Muscle of leg (tissue), 11 donors: ENCODE measurements around the gene CACNA1H. TPM values are rescaled to one million over a fixed set of nuclear protein-coding genes. Genes with fewer than 3 reads are reported as not detected.

ENCODE experiments used
- DNase-seq: peaks from one replicate; pipeline ENCODE4 v3.0.0; 2013
- H3K27ac ChIP-seq: one replicate; pipeline ENCODE4 v1.5.1; 2013; ENCODE audit warnings: mild to moderate bottlenecking, low read length, control low read depth
- H3K27me3 ChIP-seq: one replicate; pipeline ENCODE4 v1.6.1; 2013; ENCODE audit warnings: low read length; ENCODE audit not compliant: control insufficient read depth, insufficient read depth
- H3K36me3 ChIP-seq: one replicate; pipeline ENCODE4 v1.6.1; 2013; ENCODE audit warnings: low read length; ENCODE audit not compliant: control insufficient read depth, insufficient read depth
- H3K4me1 ChIP-seq: one replicate; pipeline ENCODE4 v1.6.1; 2013; ENCODE audit warnings: low read length; ENCODE audit not compliant: control insufficient read depth, insufficient read depth
- H3K4me3 ChIP-seq: one replicate; pipeline ENCODE4 v1.5.1; 2013; ENCODE audit warnings: low read length, control low read depth
- H3K9me3 ChIP-seq: replicated peaks from 2 replicates; pipeline ENCODE4 v1.6.1; 2013; ENCODE audit warnings: low read depth, low read length; ENCODE audit not compliant: control insufficient read depth
- WGBS: methylation state at CpG from one replicate; pipeline ENCODE4 v1.1.5; 2013; ENCODE audit warnings: missing lambda C conversion rate; ENCODE audit not compliant: insufficient coverage; 5-methylcytosine and 5-hydroxymethylcytosine counted together
- polyA plus RNA-seq, 8 donors: library from polyadenylated mRNA; unstranded; fragments of 120-200 nt; gene quantifications; one replicate each; pipeline versions ENCODE4 v1.2.1 to v1.2.3, GENCODE V29; 2013; ENCODE audit warnings: inconsistent platforms in 1 of 8, low replicate concordance in 1 of 8; ENCODE audit not compliant: insufficient read length in 8 of 8, insufficient read depth in 1 of 8
- total RNA-seq: library from RNA; stranded (reverse); fragments of 120-200 nt; gene quantifications from one replicate; pipeline ENCODE4 v1.2.4, GENCODE V29; 2013

Gene CACNA1H
- total and polyA plus RNA-seq, 9 donors, result 20.7 to 56.0 (median 39.5) TPM

DNA sequence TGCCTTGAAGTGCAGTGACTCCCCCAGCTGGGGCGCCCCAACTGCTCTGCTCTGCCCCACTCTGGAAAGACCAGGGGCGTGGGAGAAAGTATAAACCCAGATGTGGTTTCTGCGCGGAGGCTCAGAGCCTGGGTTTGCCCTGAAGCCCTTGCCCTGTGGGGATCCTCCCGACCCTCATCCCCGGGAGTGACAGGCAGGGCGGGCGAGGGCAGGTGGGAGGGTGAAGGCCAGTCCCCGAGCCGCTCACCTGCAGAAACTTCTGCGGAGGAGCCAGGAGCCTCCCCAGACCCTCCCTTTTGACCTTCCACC is 106.8 kb downstream of the CACNA1H start:
- Histone ChIP-seq H3K4me1 (peaks cover 5% of the 10 kb centered on the region), H3K9me3 (no peaks in the 10 kb centered on the region), H3K4me3 (no peak overlapping the region), H3K27me3 (peaks cover 57% of the 10 kb centered on the region), H3K27ac (no peak overlapping the region), H3K36me3 (no peaks in the 10 kb centered on the region)
- no peak for DNase-seq
- 22% methylated on average over 4 of the region's 11 CpGs for WGBS

DNA sequence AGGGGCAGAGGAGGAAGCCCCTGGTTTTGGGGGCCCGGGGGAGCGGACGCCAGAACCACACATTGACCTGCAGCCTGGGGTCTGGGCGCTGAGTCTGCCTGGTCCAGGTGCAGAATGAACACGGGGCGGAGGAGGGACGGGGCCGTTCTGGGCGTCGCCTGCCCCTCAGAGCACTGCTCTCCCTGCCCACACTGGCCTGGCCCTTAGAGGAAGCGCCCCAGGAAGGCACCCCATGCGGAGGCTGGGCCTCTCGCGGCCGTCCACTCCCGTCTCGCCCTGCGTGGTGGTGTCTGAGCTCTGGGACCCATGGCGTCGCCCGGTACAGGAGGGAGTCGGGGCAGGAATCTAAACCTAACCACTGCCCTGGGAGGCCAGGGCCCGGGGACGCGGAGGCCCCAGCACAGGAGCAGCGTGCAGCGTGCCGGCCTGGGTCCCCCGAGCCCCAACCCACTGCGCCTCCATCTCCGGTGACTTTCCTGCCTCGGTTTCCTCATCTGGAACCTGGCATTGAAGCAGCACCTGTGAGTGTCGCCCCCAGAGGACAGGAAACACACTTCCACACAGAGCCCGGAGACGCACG is 107.3 kb downstream of the CACNA1H start:
- WGBS, result 66% methylated on average over 34 of the region's 36 CpGs
- H3K9me3 ChIP-seq, result no peaks in the 10 kb centered on the region
- DNase-seq, result no peak
- H3K4me1 ChIP-seq, result peaks cover 5% of the 10 kb centered on the region
- H3K27me3 ChIP-seq, result peaks cover 57% of the 10 kb centered on the region
- H3K27ac ChIP-seq, result no peak overlapping the region
- no peaks in the 10 kb centered on the region for H3K36me3 ChIP-seq
- no peak overlapping the region for H3K4me3 ChIP-seq

DNA sequence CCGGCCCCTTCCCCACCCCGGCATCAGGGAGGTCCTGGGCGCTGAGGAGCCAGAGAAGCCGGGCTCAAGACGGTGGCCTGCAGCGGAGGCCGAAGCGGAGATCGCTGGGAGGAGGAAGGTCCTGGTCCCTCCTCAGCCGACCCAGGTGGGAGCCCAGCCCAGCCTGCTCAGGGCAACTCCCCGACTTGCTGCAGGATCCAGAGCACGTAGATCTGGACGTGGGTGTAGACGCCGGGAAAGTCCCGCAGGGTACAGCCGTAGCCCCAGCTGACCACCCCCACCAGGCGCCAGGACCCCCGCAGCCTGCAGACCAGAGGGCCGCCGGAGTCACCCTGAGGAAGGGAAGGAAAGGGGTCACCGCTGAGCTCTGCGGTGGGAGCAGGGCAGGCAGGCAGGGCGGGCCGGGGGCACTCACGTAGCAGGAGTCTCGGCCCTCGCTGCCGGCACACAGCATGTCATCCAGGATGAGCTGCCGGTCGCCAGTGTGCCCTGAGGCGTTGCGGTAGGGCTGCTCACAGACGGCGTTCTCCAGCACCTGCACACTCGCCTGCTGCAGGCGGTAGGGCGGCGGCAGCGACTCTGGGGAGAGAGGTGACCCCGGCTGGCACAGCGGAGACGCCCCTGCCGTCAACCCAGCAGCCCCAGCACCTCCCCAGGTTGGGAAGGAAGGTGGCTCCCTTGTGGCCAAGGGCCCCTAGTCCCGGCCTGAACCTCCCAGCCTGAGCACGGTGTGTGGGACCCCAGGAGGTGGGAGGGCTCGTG is 108.4 kb downstream of the CACNA1H start:
- H3K27ac ChIP-seq, result no peak overlapping the region
- no peaks in the 10 kb centered on the region for H3K9me3 ChIP-seq
- 6% methylated on average over 30 of the region's 47 CpGs for WGBS
- H3K4me3 ChIP-seq, result no peak overlapping the region
- no peaks in the 10 kb centered on the region for H3K36me3 ChIP-seq
- H3K27me3 ChIP-seq, result peaks cover 61% of the 10 kb centered on the region
- no peak for DNase-seq
- H3K4me1 ChIP-seq, result peaks cover 5% of the 10 kb centered on the region

DNA sequence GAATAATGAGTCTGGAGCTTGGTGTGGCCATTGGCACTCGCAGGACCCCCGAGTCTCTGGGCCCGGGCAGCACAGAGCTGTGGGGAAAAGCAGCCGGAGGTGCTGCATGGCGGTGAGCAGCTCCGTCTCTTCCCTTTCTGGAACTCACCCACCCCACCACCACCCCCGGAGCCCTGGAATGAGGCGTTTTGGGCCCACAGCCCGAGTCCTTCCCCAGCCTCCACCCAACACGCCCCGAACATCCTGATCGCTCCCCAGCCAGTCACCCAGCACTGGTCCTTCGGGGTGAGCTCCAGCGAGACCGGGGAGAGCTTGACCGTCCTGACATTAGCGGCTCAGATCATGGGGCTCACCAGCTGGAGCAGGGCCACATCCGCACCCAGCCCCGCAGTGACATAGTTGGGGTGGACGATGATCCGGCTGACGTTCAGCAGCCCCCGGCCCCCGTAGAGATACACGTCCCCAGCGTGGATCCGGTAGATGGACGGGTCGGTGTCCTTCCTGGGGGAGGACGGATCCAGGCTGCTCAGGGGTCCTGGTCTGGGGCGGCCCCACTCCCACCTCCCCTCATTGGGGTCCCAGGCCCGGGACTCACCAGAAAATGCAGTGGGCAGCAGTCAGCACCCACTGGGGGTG is 109.4 kb downstream of the CACNA1H start:
- Histone ChIP-seq H3K36me3 (no peaks in the 10 kb centered on the region), H3K27me3 (peaks cover 64% of the 10 kb centered on the region), H3K4me3 (no peak overlapping the region), H3K27ac (no peak overlapping the region), H3K9me3 (no peaks in the 10 kb centered on the region), H3K4me1 (peaks cover 5% of the 10 kb centered on the region)
- DNase-seq, result no peak
- WGBS, result 72% methylated on average over 29 of the region's 32 CpGs

DNA sequence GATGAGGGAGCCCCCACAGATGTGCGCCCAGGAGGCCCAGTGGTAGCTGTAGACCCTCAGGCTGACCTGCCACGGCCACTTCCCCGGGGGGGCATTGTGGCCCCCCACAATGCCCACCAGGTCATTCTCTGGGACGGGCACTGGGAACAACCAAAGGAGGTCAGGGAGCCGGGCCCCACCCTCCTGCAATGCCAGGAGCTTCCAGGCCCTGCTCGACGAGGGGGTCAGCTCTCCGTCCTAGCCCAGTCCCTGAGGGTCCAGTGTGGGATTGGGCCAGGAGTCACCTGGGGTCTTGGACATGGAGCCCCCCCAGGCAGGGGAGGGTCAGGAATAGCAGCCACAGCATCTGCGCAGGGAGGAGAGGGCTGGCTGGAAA is 109.9 kb downstream of the CACNA1H start:
- H3K27ac ChIP-seq, result no peak overlapping the region
- H3K27me3 ChIP-seq, result peaks cover 59% of the 10 kb centered on the region
- H3K9me3 ChIP-seq, result no peaks in the 10 kb centered on the region
- H3K36me3 ChIP-seq, result no peaks in the 10 kb centered on the region
- H3K4me1 ChIP-seq, result peaks cover 5% of the 10 kb centered on the region
- no peak for DNase-seq
- 78% methylated on average over 9 of the region's 9 CpGs for WGBS
- H3K4me3 ChIP-seq, result no peak overlapping the region

DNA sequence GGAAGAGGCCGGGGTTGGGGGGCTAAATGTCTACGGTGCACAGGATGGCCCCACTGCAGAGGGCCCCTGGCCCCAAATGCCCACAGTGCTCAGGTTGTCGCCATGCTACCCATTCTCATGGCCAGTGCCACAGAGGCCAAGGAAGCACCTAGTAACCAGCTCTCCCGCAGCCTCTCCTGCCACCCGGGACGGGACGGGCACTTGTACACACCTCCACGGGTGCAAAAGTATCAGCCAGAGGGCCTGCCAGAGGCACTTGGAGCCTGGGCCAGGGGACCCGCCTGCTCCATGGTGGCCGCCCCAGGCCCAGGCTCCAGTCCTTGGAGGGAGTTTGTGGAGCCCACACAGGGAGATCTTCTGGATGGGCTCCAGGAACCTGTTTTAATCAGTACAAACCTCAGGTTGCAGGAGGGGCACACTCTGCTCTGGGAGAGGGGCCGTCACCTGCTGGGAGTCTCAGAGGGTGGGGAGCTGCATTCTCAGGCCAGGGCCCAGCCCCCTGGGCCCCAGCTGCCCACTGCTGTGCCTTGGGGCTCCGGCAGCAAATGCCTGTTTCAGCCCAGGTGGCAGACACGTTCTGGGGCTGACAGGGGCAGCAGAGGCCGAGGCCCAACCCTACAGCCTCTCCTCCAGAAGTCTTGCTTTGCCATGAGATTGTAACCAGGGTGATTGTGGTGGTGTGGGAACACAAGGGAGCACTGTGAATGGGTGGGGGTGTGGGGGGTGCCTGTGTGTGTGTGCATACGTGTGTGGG is 110.9 kb downstream of the CACNA1H start:
- Histone ChIP-seq H3K27ac (no peak overlapping the region), H3K36me3 (no peaks in the 10 kb centered on the region), H3K4me3 (no peak overlapping the region), H3K27me3 (peaks cover 57% of the 10 kb centered on the region), H3K4me1 (peaks cover 4% of the 10 kb centered on the region), H3K9me3 (no peaks in the 10 kb centered on the region)
- DNase-seq, result no peak
- WGBS, result 74% methylated on average over 15 of the region's 15 CpGs

DNA sequence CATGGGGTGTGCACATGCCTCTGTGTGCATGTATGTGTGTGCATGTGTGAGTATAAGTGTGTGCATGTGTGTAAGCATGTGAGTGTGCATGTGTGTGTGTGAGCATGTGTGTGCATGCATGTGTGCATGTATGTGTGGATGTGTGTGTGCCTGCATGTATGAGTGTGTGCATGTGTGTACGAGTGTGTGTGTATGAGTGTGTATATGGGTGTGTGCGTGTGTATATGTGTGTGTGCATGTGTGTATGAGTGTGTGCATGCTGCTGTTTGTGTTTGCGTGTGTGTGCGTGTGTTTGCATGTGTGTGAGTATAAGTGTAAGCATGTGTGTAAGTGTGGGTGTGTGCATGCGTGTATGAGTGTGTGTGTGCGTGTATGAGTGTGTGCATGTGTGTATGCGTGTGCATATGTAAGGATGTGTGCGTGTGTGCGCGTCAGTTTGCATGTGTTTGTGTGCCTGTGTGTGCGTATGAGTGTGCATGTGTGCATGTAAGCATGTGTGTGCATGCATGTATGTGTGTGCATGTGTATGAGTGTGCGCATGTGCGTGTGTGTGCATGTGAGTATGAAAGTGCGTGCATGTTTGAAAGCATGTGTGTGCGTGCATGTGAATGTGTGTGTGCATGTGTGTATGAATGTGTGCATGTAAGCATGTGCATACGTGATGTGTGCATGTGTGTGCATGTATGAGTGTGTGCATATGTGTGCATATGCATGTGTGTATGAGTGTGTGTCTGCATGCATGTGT is 111.6 kb downstream of the CACNA1H start:
- H3K4me1 ChIP-seq, result no peaks in the 10 kb centered on the region
- no peak overlapping the region for H3K4me3 ChIP-seq
- no peaks in the 10 kb centered on the region for H3K9me3 ChIP-seq
- peaks cover 53% of the 10 kb centered on the region for H3K27me3 ChIP-seq
- 92% methylated on average over 16 of the region's 16 CpGs for WGBS
- no peak overlapping the region for H3K27ac ChIP-seq
- H3K36me3 ChIP-seq, result no peaks in the 10 kb centered on the region
- no peak for DNase-seq

DNA sequence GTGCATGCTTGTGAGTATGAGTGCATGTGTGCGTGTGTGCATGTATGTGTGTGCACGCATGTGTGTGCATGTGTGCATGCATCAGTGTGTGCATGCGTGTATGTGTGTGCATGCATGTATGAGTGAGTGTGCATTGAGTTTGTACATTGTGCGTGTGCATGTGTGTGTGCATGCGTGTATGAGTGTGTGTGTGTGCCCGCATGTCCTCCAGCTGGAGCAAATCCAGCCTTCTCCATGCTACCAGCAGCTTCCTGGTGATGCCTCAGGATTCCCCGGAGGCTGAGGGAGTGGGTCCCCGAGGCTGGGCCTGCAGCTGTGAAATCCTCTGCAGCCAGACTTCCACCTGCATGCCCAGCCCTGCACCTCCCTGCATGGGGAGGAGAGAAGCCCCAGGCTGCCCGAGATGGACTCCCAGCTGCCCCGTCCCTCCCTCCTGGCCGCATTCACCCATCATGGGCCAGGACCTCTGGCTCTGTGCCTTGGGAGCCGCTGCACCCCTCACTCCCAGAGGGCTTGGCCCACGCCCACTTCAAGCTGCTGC is 112.3 kb downstream of the CACNA1H start:
- Histone ChIP-seq H3K36me3 (no peaks in the 10 kb centered on the region), H3K4me3 (no peak overlapping the region), H3K27ac (no peak overlapping the region), H3K27me3 (peaks cover 48% of the 10 kb centered on the region), H3K9me3 (no peaks in the 10 kb centered on the region), H3K4me1 (no peaks in the 10 kb centered on the region)
- WGBS, result 73% methylated on average over 5 of the region's 13 CpGs
- no peak for DNase-seq

DNA sequence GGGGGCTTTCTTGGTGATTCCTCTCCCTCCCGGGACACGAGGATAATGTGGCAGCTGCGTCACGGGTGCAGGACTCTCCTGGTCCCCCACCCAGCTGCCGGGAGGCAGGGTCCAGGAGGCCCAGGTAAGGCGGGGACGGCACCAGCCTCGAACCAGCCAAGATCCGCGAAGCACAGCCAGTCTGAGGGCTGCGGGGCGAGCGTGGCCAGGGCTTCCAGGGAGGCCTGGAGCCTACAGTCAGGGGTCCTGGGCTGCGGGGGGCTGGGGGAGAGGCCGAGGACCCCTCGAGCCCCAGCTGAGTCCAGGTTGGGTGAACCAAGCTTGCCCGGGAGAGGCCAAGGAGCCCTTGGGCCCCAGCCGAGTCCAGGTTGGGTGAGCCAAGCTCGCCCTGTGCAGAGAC is 112.9 kb downstream of the CACNA1H start:
- Histone ChIP-seq H3K9me3 (no peaks in the 10 kb centered on the region), H3K36me3 (no peaks in the 10 kb centered on the region), H3K4me1 (peaks cover under 1% of the 10 kb centered on the region), H3K27me3 (peaks cover 42% of the 10 kb centered on the region), H3K4me3 (no peak overlapping the region), H3K27ac (no peak overlapping the region)
- 79% methylated on average over 19 of the region's 19 CpGs for WGBS
- DNase-seq, result no peak
